ENCODE results near the gene DISP3. TPM values are rescaled to one million over a fixed set of nuclear protein-coding genes. Genes with fewer than 3 reads are reported as not detected.

DISP3 gene
- total RNA-seq, 4 donors from 2014 or later: not detected

GRCh38 chr1:11461531-11462137, 17.3 kb upstream of the DISP3 start:
- no peaks in the 10 kb centered on the region for H3K27me3 ChIP-seq
- H3K9me3 ChIP-seq: no peaks in the 10 kb centered on the region
- no peak overlapping the region for H3K4me3 ChIP-seq (replicated peaks in 1 of 3)
- intact Hi-C loops (cut with DNase I): no loop called here
- TF ChIP-seq POLR2A (IDR thresholded peaks at IDR 0.05): no peak
- no peak for TF ChIP-seq CTCF (IDR thresholded peaks at IDR 0.05)
- WGBS, 2 donors: 59 to 70% methylated on average over 8 to 9 of the region's 9 CpGs
- no peaks in the 10 kb centered on the region for H3K4me1 ChIP-seq
- no peak for DNase-seq
- no peak overlapping the region for H3K27ac ChIP-seq
- no peaks in the 10 kb centered on the region for H3K36me3 ChIP-seq

- Histone ChIP-seq H3K36me3 (no peaks in the 10 kb centered on the region), H3K27ac (no peak overlapping the region), H3K27me3 (no peaks in the 10 kb centered on the region), H3K4me1 (no peaks in the 10 kb centered on the region), H3K9me3 (no peaks in the 10 kb centered on the region), H3K4me3 (replicated peaks in 1 of 3) (no peak overlapping the region)
- no peak for DNase-seq
- WGBS, 2 donors: 53 to 56% methylated on average over 17 to 19 of the region's 19 CpGs
- intact Hi-C loops (cut with DNase I): no loop called here
- TF ChIP-seq CTCF (IDR thresholded peaks at IDR 0.05): no peak
- no peak for TF ChIP-seq POLR2A (IDR thresholded peaks at IDR 0.05)
Observed at GRCh38 chr1:11462224-11462923, 16.6 kb upstream of the DISP3 start.

- Histone ChIP-seq H3K4me1 (no peaks in the 10 kb centered on the region), H3K36me3 (no peaks in the 10 kb centered on the region), H3K9me3 (no peaks in the 10 kb centered on the region), H3K27me3 (no peaks in the 10 kb centered on the region), H3K27ac (no peak overlapping the region), H3K4me3 (replicated peaks in 1 of 3) (no peak overlapping the region)
- TF ChIP-seq POLR2A (IDR thresholded peaks at IDR 0.05): no peak
- TF ChIP-seq CTCF (IDR thresholded peaks at IDR 0.05): no peak
- 48 to 56% methylated on average over 3 to 4 of the region's 4 CpGs for WGBS, 2 donors
- no peak for DNase-seq
- intact Hi-C loops (cut with DNase I): no loop called here
Observed at GRCh38 chr1:11463177-11463576, 15.8 kb upstream of the DISP3 start.

- 78 to 88% methylated on average over 6 of the region's 6 CpGs for WGBS, 2 donors
- no peak for DNase-seq
- Histone ChIP-seq H3K27me3 (no peaks in the 10 kb centered on the region), H3K4me3 (replicated peaks in 1 of 3) (no peak overlapping the region), H3K36me3 (no peaks in the 10 kb centered on the region), H3K9me3 (no peaks in the 10 kb centered on the region), H3K4me1 (no peaks in the 10 kb centered on the region), H3K27ac (no peak overlapping the region)
- intact Hi-C loops (cut with DNase I): no loop called here
- TF ChIP-seq CTCF (IDR thresholded peaks at IDR 0.05) (no peak), POLR2A (IDR thresholded peaks at IDR 0.05) (no peak)
Observed at GRCh38 chr1:11465307-11465706, 13.6 kb upstream of the DISP3 start.

- H3K27ac ChIP-seq: no peak overlapping the region
- no peaks in the 10 kb centered on the region for H3K27me3 ChIP-seq
- H3K4me3 ChIP-seq (replicated peaks in 1 of 3): no peak overlapping the region
- H3K36me3 ChIP-seq: no peaks in the 10 kb centered on the region
- no peaks in the 10 kb centered on the region for H3K4me1 ChIP-seq
- intact Hi-C loops (cut with DNase I): no loop called here
- no peak for DNase-seq
- 67 to 76% methylated on average over 2 of the region's 2 CpGs for WGBS, 2 donors
- no peak for TF ChIP-seq CTCF (IDR thresholded peaks at IDR 0.05)
- no peak for TF ChIP-seq POLR2A (IDR thresholded peaks at IDR 0.05)
- no peaks in the 10 kb centered on the region for H3K9me3 ChIP-seq
Observed at GRCh38 chr1:11466416-11466815, 12.5 kb upstream of the DISP3 start.

All from thyroid gland (tissue), 4 donors.